GM21423 (cell line): Measurements from ENCODE around the gene ZNF608.

ENCODE experiments used
- ATAC-seq: cut with Tn5 transposase; IDR thresholded peaks from one replicate; pipeline ENCODE4 v1.9.1; 2021; ENCODE audit warnings: mild to moderate bottlenecking, moderate library complexity; ENCODE audit not compliant: unreplicated experiment

Gene ZNF608

GRCh38 chr5:124745928-124746915 is at the start of gene ZNF608:
Gene ZNF608 (minus strand): TSS chr5:124746639. CDS start chr5:124744989, 1,650 bp downstream.
- ATAC-seq: no peak

GRCh38 chr5:124795829-124796228 is 49.4 kb upstream of the ZNF608 start:
- ATAC-seq: no peak

GRCh38 chr5:124790895-124791732 is 44.7 kb upstream of the ZNF608 start:
- ATAC-seq: no peak

- ATAC-seq: no peak
Observed at GRCh38 chr5:124790301-124790894, 44.0 kb upstream of the ZNF608 start.

GRCh38 chr5:124789104-124789605 is 42.7 kb upstream of the ZNF608 start:
- ATAC-seq: no peak

GRCh38 chr5:124783794-124784193 is 37.4 kb upstream of the ZNF608 start:
- no peak for ATAC-seq

GRCh38 chr5:124783285-124783684 is 36.8 kb upstream of the ZNF608 start:
- no peak for ATAC-seq

- ATAC-seq: no peak
Observed at GRCh38 chr5:124782262-124782661, 35.8 kb upstream of the ZNF608 start.

GRCh38 chr5:124780011-124780410 is 33.6 kb upstream of the ZNF608 start:
- ATAC-seq: no peak

- no peak for ATAC-seq
Observed at GRCh38 chr5:124773315-124774311, 27.2 kb upstream of the ZNF608 start.

GRCh38 chr5:124772457-124773200 is 26.2 kb upstream of the ZNF608 start:
- no peak for ATAC-seq

GRCh38 chr5:124771761-124772160 is 25.3 kb upstream of the ZNF608 start:
- no peak for ATAC-seq

- no peak for ATAC-seq
Observed at GRCh38 chr5:124764992-124765611, 18.7 kb upstream of the ZNF608 start.

GRCh38 chr5:124764585-124764984 is 18.1 kb upstream of the ZNF608 start:
- no peak for ATAC-seq

- no peak for ATAC-seq
Observed at GRCh38 chr5:124761010-124761409, 14.6 kb upstream of the ZNF608 start.

- ATAC-seq: no peak
Observed at GRCh38 chr5:124760608-124761007, 14.2 kb upstream of the ZNF608 start.

GRCh38 chr5:124755565-124755964 is 9.1 kb upstream of the ZNF608 start:
- no peak for ATAC-seq

- no peak for ATAC-seq
Observed at GRCh38 chr5:124755041-124755440, 8.6 kb upstream of the ZNF608 start.
